NCI-H2227 treated with DMSO at 0.1 percent for 48 hours (cell line): Measurements from ENCODE around the gene PADI2.
A peak's percentile ranks its signal among the peaks of the same experiment; 100 is the strongest.
"Not testable (repeated sequence)": the region's sequence is repeated elsewhere in the genome, so short reads cannot be mapped to it uniquely, and the experiment has no call there.

Experiments used
- DNase-seq: peaks from one replicate; lab custom pipeline; 2025; lab: John Stamatoyannopoulos, UW

The PADI2 gene

GRCh38 chr1:17081439-17081838, 37.8 kb downstream of the PADI2 start:
- DNase-seq: no peak

- DNase-seq: no peak
These were observed 38.4 kb downstream of the PADI2 start for GRCh38 chr1:17080880-17081279.

- DNase-seq: no peak
These were observed 39.0 kb downstream of the PADI2 start for GRCh38 chr1:17080085-17080759.

GRCh38 chr1:17078991-17079868, 40.0 kb downstream of the PADI2 start:
- DNase-seq: no peak

- no peak for DNase-seq
These were observed 43.6 kb downstream of the PADI2 start for GRCh38 chr1:17075470-17076255.

GRCh38 chr1:17071794-17072193, 47.5 kb downstream of the PADI2 start:
- DNase-seq: no peak

- no peak for DNase-seq
These were observed 49.1 kb downstream of the PADI2 start for GRCh38 chr1:17070163-17070525.

DNA sequence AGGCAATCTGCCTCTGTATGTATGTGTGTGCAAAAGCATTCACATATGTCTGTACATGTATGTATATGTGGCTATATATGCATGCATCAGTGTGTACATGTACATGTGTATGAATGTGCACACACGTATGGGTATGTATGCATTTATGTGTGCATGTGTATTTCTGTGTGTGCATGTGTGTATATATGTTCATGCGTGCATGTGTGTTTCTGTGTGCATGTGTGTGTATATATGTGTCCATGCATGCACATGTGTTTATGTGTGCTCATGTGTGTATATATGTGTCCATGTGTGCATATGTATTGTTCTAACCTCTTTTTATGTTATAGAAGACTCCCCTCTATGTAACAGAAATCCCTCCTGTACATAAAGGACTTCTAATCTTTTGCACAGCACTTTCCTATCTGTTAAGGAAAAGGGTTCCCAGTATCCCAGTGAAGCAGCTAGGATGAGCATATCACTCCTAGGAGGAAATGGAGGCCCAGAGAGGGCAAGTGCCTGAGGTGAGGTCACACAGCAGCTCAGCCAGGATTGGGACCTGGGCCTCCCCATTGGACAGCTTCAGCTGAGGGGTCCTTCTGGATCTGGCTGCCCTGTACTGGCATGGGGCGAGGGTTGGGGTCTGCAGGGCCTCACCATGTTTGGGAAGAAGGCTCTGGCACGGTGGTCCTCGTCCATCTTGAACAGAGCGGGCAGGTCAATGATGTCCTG, 49.6 kb downstream of the PADI2 start:
- no peak for DNase-seq

GRCh38 chr1:17068789-17069188, 50.5 kb downstream of the PADI2 start:
- DNase-seq: no peak

GRCh38 chr1:17067465-17068240, 51.6 kb downstream of the PADI2 start:
- no peak for DNase-seq

DNA sequence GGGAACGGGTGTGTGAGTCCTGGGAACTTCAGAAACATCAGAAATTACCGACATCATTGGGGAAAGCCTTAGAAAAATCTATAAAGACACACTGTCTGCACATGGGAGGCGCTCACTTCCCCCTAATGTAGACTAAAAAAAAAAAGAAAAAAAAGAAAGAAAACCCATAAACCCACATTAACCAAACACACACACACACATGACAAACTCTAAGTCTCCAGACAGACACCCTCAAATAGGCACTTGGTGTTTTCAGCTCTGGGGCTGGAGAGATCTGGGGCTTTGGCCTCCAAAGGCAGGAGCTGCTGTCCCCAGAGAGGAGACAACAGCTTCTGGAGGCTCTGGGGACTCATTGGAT, 52.2 kb downstream of the PADI2 start:
- no peak for DNase-seq

DNA sequence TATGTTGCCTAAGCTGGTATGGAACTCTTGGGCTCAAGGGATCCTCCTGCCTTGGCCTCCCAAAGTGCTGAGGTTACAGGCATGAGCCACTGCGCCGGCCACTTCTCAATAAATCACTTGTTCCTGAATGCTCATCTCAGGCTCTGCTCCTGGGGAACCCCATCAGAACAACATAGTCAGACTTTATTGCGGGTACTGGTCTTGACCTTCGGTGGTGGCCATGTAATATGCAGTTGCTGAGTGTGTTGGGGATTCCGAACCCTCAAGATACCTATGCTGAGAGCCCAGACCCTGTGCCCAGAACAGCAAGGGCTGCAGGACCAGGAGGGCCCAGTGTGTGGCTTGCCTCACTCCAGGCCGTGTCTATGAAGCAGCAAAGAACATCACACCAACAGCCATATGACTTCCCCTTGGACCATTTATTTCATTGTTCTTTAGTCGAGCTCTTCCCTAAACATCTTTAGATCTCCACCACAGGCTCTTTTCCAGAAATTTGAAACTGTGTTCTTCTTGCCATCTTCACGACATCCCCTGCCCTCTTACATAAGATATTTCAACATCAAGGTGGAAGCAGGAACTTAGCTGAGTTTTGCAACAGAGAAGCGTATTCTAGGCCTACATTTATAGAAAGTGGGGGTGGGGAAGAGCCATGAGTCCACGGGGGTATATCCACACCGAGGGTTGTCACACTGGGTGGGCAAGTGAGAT, 52.7 kb downstream of the PADI2 start:
- DNase-seq: no peak

DNA sequence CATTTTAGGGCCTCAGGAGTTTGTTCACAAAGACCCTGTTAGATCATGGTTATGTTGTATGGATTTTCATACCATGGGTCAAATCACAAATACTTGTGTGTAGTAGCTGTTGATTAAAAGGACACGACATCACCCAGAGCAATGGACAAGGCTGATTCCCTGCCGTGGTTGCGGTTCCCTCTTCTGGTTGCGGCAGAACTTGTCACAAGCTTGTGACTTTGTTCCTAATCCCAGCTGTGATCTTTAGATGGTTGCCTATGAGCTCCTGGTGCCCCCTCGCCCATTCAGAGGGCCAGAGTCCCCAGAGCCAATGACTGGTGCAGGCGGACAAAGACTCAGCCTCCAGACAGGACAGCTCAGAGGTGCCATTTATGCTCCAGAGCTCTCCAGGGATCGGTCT, 53.6 kb downstream of the PADI2 start:
- no peak for DNase-seq

GRCh38 chr1:17062751-17063150, 56.5 kb downstream of the PADI2 start:
- DNase-seq: not testable (repeated sequence)

DNA sequence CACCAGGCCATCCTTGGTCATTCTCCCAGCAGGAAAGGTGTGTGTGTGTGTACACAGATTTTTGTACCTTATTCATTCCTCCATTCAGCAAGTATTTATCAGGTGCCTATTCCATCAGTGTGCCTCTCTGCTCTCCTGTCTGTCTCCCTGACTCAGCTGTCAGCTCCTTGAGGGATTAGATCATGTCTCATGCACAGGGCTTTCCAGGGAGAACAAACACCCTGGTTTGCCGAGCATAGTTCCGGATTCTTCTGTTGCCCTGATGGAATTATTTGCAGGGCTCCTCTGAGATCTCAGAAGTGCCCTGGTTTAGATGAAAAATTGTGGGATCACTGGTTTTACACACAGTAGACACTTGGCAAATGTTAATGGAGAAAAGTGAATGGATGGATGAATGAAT, 57.4 kb downstream of the PADI2 start:
- DNase-seq: no peak

GRCh38 chr1:17061486-17061885, 57.8 kb downstream of the PADI2 start:
- DNase-seq: peak; percentile 23

DNA sequence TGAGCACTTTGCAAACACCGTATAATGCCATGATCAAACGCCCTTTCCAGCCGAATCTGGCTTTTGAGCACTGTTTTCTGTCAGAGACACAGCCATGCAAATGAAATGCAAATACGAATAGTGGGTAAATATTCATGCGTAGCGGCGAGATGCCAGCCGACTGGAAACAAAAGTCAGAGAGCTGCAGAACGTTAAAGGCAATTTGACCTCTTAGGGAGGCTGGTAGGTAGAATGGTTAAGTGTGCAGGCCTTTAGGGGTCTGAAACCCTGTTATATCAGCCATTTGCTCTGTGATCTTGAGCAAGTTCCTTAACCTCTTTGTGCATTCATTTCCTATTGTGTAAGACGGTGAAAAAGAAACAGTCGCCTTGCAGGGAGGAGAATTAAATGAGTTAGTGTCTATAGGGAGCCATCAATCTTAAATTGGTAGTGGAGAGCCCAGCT, 58.9 kb downstream of the PADI2 start:
- no peak for DNase-seq

DNA sequence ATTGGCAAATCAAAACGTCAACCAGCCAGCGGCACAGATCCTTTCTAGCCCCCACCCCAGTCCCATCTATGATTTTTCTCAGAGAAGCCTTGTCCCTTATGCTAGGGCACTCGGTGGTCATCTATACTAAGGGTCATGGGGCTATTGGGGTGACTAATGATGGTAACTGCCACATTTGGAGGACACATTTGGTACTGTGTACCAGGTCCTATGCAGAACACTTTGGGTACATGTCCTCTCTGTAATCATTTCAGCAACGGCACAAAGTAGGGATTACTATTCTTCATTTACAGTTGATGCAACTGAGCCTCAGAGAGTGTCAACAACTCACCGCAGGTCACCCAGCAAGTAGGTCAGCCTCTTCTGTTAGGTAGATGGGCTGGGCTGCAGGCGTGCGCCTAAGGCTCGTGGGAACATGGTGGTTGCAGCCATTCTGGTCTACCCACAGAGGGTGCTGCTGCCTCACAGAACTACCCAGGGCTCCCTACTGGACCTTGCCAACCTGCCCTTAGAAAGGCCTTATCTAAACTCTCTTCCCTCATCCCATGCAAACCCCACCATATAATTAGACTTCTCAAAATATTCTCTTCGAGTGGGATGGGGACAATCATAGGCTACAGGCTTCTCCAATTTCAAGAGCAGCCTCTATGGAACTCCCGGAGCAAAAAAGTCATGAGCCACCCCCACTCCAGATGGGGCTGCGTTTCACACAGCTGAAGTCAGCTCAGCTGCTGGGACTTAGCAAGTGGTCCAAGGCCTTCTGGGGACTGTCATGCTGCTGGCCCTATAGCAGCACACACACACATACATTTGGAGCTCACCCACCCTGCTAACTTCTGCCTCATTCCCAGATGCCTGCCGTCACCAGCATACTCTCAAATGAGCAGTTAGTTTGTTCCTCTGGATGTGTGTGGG, 59.6 kb downstream of the PADI2 start:
- DNase-seq: peak; percentile 79

DNA sequence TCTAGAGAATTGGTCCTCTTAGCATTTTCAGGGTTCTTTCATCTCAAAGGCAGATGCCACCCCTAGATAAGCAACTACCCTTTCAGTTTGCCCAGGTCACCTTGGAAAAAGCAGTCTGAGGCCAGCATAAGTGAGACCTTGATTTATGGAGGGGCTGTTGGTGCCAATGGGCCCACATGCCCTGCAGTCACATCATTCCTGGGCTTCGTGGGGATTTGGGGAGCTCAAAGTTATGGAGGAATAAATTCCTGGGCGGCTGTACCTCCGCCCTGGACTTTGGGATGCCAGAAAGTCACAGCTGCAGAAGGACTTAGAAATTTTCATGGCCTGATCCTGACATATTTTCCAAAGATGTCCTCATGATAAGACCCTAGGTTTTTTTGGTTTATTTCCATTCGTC, 62.7 kb downstream of the PADI2 start:
- no peak for DNase-seq

GRCh38 chr1:17055801-17056200, 63.5 kb downstream of the PADI2 start:
- no peak for DNase-seq
